GM19397 (cell line): ENCODE measurements around the gene TFF1.

ENCODE experiments used
- ATAC-seq: cut with Tn5 transposase; IDR thresholded peaks from one replicate; pipeline ENCODE4 v1.9.1; 2021; ENCODE audit warnings: mild to moderate bottlenecking, moderate library complexity; ENCODE audit not compliant: unreplicated experiment

TFF1 gene

GRCh38 chr21:42398436-42399028, 32.2 kb upstream of the TFF1 start:
- no peak for ATAC-seq

GRCh38 chr21:42397746-42398394, 31.5 kb upstream of the TFF1 start:
- no peak for ATAC-seq

GRCh38 chr21:42396799-42397745, 30.7 kb upstream of the TFF1 start:
- ATAC-seq: no peak

GRCh38 chr21:42395905-42396651, 29.7 kb upstream of the TFF1 start, which contains the start of gene TMPRSS3:
TMPRSS3 (minus strand) TSS chr21:42396052; CDS start chr21:42395417, 635 bp downstream.
- ATAC-seq: no peak

- no peak for ATAC-seq
Measured at GRCh38 chr21:42395302-42395701, 29.0 kb upstream of the TFF1 start.

- ATAC-seq: no peak
Measured at GRCh38 chr21:42393443-42393950, 27.2 kb upstream of the TFF1 start.

- no peak for ATAC-seq
Measured at GRCh38 chr21:42392731-42393442, 26.6 kb upstream of the TFF1 start.

GRCh38 chr21:42391297-42391696, 25.0 kb upstream of the TFF1 start:
- ATAC-seq: no peak

GRCh38 chr21:42390696-42391095, 24.4 kb upstream of the TFF1 start:
- no peak for ATAC-seq

GRCh38 chr21:42390193-42390592, 23.9 kb upstream of the TFF1 start:
- no peak for ATAC-seq

GRCh38 chr21:42389449-42389835, 23.1 kb upstream of the TFF1 start:
- no peak for ATAC-seq

- ATAC-seq: no peak
Measured at GRCh38 chr21:42388740-42389448, 22.6 kb upstream of the TFF1 start.

GRCh38 chr21:42387843-42388340, 21.6 kb upstream of the TFF1 start:
- no peak for ATAC-seq

- ATAC-seq: no peak
Measured at GRCh38 chr21:42387164-42387563, 20.8 kb upstream of the TFF1 start.

- no peak for ATAC-seq
Measured at GRCh38 chr21:42386034-42386591, 19.8 kb upstream of the TFF1 start.

- ATAC-seq: no peak
Measured at GRCh38 chr21:42385619-42386018, 19.3 kb upstream of the TFF1 start.

GRCh38 chr21:42384989-42385388, 18.7 kb upstream of the TFF1 start:
- no peak for ATAC-seq

- ATAC-seq: no peak
Measured at GRCh38 chr21:42384156-42384945, 18.0 kb upstream of the TFF1 start.
